GM18909 (cell line): ENCODE results near the gene PPP1R11.
A peak's percentile ranks its signal among the peaks of the same experiment; 100 is the strongest.

Experiments
- ATAC-seq: cut with Tn5 transposase; IDR thresholded peaks from one replicate; pipeline ENCODE4 v1.9.1; 2021; ENCODE audit warnings: mild to moderate bottlenecking; ENCODE audit not compliant: unreplicated experiment, poor library complexity

Gene PPP1R11

GRCh38 chr6:30061092-30061857 is 5.7 kb upstream of the PPP1R11 start, which contains the start of gene POLR1H:
POLR1H (plus strand) TSS chr6:30061265; CDS start chr6:30061525, 260 bp downstream.
- ATAC-seq, result peak; percentile 85

GRCh38 chr6:30061858-30062458 is 5.0 kb upstream of the PPP1R11 start:
- no peak for ATAC-seq

- ATAC-seq, result no peak
Measured at GRCh38 chr6:30062471-30063178, 4.4 kb upstream of the PPP1R11 start.

- no peak for ATAC-seq
Measured at GRCh38 chr6:30063315-30063714, 3.7 kb upstream of the PPP1R11 start.

- no peak for ATAC-seq
Measured at GRCh38 chr6:30066082-30066481, 916 bp upstream of the PPP1R11 start.

- ATAC-seq, result no peak
Measured at GRCh38 chr6:30067460-30068139, 602 bp downstream of the PPP1R11 start.

- no peak for ATAC-seq
Measured at GRCh38 chr6:30071081-30071818, 4.3 kb downstream of the PPP1R11 start.

- no peak for ATAC-seq
Measured at GRCh38 chr6:30071858-30072257, 4.9 kb downstream of the PPP1R11 start.

- ATAC-seq, result no peak
Measured at GRCh38 chr6:30073489-30074235, 6.7 kb downstream of the PPP1R11 start.

GRCh38 chr6:30074331-30075093 is 7.5 kb downstream of the PPP1R11 start:
- no peak for ATAC-seq

- no peak for ATAC-seq
Measured at GRCh38 chr6:30075094-30075789, 8.2 kb downstream of the PPP1R11 start, which contains the start of gene RNF39. RNF39 (minus strand) TSS chr6:30075769; CDS start chr6:30075585, 184 bp downstream.

- ATAC-seq, result no peak
Measured at GRCh38 chr6:30075790-30076732, 9.1 kb downstream of the PPP1R11 start.

- ATAC-seq, result no peak
Measured at GRCh38 chr6:30077218-30077617, 10.2 kb downstream of the PPP1R11 start.

GRCh38 chr6:30087876-30088275 is 20.9 kb downstream of the PPP1R11 start:
- ATAC-seq, result no peak

GRCh38 chr6:30091577-30092381 is 24.8 kb downstream of the PPP1R11 start:
- no peak for ATAC-seq
